ENCODE data around the gene ADAMTSL4. TPM values are rescaled to one million over a fixed set of nuclear protein-coding genes. Genes with fewer than 3 reads are reported as not detected.
"Not testable (repeated sequence)": the region's sequence is repeated elsewhere in the genome, so short reads cannot be mapped to it uniquely, and the experiment has no call there.

Gene ADAMTSL4
- total and polyA plus RNA-seq, 7 donors: 2.1 to 36.0 (median 14.6) TPM

DNA sequence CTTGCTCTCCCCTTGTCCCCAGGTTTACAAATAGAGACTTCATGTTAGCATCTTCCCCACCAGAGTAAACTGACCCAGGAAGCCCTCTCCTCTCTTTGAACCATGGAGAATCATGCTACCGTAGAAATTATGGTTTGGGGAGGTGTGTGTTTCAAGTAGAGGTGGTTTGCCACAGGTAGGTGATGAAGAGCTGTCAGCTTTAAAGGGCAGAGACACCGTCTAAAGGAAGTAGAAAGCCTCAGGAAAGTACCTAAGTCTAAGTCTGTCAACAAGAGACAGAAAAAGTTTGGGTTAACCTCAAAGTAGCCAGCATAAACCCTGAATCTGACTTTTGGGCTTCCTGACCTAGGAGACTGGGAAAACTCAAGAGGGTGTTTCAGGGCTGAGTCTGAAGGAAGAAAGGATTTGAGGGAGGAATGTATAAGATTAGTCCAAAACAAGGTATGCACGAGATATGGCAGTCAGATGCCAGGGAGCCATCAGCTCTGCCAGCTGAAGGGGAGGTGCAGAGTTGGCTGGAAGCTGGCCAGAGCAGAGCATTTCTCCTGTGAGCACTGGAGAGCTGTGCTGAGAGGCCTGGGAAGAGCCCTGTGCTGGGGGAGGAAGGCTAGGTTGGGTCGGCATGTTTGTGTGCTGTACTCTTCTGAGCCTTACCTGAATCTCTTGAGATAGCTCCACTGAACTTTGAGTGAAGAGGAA lies 14.3 kb downstream of the ADAMTSL4 start:
- peak overlapping the region; percentile 95 to 99 (median 98) for H3K27ac ChIP-seq
- H3K4me1 ChIP-seq: peaks cover 0 to 95% (median 89%) of the 10 kb centered on the region in 4 donors
- H3K9me3 ChIP-seq: no peaks in the 10 kb centered on the region
- no peak overlapping the region for H3K4me3 ChIP-seq
- no peaks in the 10 kb centered on the region for H3K27me3 ChIP-seq
- TF ChIP-seq, protein P1, sequence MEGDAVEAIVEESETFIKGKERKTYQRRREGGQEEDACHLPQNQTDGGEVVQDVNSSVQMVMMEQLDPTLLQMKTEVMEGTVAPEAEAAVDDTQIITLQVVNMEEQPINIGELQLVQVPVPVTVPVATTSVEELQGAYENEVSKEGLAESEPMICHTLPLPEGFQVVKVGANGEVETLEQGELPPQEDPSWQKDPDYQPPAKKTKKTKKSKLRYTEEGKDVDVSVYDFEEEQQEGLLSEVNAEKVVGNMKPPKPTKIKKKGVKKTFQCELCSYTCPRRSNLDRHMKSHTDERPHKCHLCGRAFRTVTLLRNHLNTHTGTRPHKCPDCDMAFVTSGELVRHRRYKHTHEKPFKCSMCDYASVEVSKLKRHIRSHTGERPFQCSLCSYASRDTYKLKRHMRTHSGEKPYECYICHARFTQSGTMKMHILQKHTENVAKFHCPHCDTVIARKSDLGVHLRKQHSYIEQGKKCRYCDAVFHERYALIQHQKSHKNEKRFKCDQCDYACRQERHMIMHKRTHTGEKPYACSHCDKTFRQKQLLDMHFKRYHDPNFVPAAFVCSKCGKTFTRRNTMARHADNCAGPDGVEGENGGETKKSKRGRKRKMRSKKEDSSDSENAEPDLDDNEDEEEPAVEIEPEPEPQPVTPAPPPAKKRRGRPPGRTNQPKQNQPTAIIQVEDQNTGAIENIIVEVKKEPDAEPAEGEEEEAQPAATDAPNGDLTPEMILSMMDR (IDR thresholded peaks at IDR 0.05): no peak
- TF ChIP-seq POLR2AphosphoS5 (IDR thresholded peaks at IDR 0.05): peak in 1 of 4 donors; percentile 11
- intact Hi-C loops (cut with DNase I): loop anchor here (5.0 to 10.0 kb wide), 4 partner anchors 131 to 411 kb away; partner anchors contain the start of genes ARNT, GOLPH3L and SETDB1
- WGBS, 2 donors: 15 to 17% methylated on average over 4 of the region's 4 CpGs
- no peaks in the 10 kb centered on the region for H3K36me3 ChIP-seq
- DNase-seq: peak; percentile 81

DNA sequence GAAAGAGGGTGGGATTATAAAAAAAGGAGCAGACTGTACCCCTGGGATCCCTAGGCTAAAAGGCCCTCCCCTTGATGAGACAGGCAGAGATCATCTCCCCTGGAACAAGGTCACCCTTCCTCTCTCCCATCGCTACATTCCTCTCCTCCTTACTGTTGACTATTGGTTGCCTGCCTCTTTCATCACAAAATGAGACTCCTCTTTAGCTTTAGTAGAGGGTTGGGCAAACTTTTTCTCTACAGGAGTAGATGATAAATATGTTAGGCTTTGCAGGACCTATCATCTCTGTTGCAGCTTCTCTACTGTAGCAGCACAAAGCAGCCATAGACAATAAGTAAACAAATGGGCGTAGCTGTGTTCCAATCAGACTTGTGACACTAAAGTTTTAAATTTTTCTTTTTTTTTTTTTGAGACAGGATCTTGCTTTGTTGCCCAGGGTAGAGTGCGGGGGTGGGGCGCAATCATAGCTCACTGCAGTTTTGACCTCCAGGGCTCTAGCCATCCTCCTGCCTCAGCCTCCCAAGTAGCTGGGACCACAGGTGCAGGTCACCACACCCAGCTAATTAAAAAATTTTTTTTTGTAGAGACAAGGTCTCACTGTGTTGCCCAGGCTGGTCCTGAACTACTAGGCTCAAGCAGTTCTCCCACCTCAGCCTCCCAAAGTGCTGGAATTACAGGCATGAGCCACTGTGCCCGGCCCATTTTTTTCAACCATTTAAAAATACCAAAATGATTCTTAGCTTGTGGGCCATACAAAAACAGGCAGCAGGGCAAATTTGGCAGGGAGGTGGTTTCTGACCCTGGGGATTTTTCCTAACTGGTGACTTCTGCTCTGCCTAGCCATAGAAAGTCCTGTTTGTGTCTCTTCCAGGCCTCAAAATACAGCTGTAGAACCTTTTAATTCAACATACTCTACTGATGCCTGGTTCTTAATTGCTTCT lies 15.1 kb downstream of the ADAMTSL4 start:
- WGBS, 2 donors: 61 to 63% methylated on average over 5 of the region's 5 CpGs
- no peaks in the 10 kb centered on the region for H3K27me3 ChIP-seq
- H3K9me3 ChIP-seq: no peaks in the 10 kb centered on the region
- peaks cover 0 to 95% (median 89%) of the 10 kb centered on the region in 4 donors for H3K4me1 ChIP-seq
- TF ChIP-seq POLR2AphosphoS5 (IDR thresholded peaks at IDR 0.05): no peak
- TF ChIP-seq, protein P1 (IDR thresholded peaks at IDR 0.05): no peak
- TF ChIP-seq POLR2A (IDR thresholded peaks at IDR 0.05): no peak
- TF ChIP-seq EP300 (IDR thresholded peaks at IDR 0.05): no peak
- H3K27ac ChIP-seq: peak overlapping the region; percentile 95 to 99 (median 98)
- intact Hi-C loops (cut with DNase I): loop anchor here (5.0 to 10.0 kb wide), 4 partner anchors 130 to 412 kb away; partner anchors contain the start of genes ARNT, GOLPH3L and SETDB1
- peak; percentile 68 for DNase-seq
- H3K4me3 ChIP-seq: no peak overlapping the region
- no peaks in the 10 kb centered on the region for H3K36me3 ChIP-seq

DNA sequence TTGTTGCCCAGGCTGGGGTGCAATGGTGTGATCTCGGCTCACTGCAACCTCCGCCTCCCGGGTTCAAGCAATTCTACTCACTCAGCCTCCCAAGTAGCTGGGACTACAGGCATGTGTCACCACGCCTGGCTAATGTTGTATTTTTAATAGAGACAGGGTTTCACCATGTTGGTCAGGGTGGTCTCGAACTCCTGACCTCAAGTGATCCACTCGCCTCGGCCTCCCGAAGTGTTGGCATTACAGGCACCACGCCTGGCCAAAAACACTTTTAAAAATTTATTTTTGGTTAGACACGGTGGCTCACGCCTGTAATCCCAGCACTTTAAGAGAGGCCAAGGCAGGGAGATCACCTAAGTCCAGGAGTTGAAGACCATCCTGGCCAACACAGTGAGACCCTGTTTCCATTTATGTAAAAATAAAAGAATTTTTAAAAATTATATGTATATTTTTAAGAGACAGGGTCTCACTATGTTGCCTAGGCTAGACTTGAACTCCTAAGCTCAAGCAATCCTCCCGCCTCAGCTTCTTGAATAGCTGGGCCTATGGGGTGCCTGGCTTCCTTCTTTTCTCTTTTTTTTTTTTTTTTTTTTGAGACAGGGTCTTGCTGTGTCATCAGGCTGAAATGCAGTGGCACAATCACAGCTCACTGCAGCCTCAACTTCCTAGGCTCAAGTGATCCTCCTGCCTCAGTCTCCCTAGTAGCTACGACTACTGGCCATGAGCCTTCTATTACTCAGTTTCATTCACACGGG lies 16.2 kb downstream of the ADAMTSL4 start:
- WGBS, 2 donors: 83 to 90% methylated on average over 14 of the region's 14 CpGs
- DNase-seq: peak; percentile 58
- not testable (repeated sequence) for H3K9me3 ChIP-seq, H3K36me3 ChIP-seq, H3K4me3 ChIP-seq, H3K27me3 ChIP-seq
- peaks cover 0 to 95% (median 89%) of the 10 kb centered on the region in 4 donors for H3K4me1 ChIP-seq
- intact Hi-C loops (cut with DNase I): loop anchor here (10.0 kb wide), 2 partner anchors 129 to 359 kb away; partner anchors contain the start of genes GOLPH3L and SETDB1
- H3K27ac ChIP-seq: peak overlapping the region; percentile 95 to 99 (median 98)

DNA sequence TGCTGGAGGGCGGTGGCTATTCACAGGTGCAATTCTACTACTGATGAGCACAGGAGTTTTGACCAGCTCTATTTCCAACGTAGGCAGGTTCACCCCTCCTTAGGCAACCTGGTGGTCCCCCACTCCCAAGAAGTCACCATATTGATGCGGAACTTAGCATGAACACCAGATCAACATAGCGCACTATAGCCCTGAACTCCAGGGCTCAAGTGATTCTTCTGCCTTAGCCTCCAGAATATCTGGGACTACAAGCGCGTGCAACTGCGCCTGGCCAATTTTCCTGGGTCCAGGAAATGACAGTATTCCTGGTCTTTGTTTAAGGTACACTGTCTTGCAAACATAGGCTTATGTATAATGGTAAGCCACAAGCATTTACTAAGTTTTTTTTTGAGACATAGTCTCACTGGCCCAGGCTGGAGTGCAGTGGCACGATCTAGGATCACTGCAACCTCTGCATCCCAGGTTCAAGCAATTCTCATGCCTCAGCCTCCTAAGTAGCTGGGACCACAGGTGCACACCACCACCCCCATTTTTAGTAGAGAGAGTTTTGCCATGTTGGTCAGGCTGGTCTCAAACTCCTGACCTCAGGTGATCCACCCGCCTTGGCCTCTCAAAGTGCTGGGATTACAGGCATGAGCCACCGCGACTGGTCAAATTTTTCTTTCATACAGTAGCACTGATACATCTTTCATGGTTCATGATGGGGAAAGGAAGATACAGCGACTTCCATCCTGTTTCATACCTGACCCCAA lies 17.6 kb downstream of the ADAMTSL4 start:
- no peaks in the 10 kb centered on the region for H3K9me3 ChIP-seq
- WGBS, 2 donors: 79 to 88% methylated on average over 12 of the region's 12 CpGs
- peak overlapping the region; percentile 30 to 43 (median 38) for H3K4me3 ChIP-seq
- DNase-seq: peak; percentile 63
- TF ChIP-seq, protein P1 (IDR thresholded peaks at IDR 0.05): no peak
- TF ChIP-seq EP300 (IDR thresholded peaks at IDR 0.05) (no peak), POLR2A (IDR thresholded peaks at IDR 0.05) (no peak), POLR2AphosphoS5 (IDR thresholded peaks at IDR 0.05) (peak in 1 of 4 donors; percentile 10)
- peaks cover 0 to 8% (median under 1%) of the 10 kb centered on the region in 4 donors for H3K36me3 ChIP-seq
- no peaks in the 10 kb centered on the region for H3K27me3 ChIP-seq
- intact Hi-C loops (cut with DNase I): loop anchor here (10.0 kb wide), 2 partner anchors 128 to 358 kb away; partner anchors contain the start of genes GOLPH3L and SETDB1
- peaks cover 0 to 100% (median 97%) of the 10 kb centered on the region in 4 donors for H3K4me1 ChIP-seq
- H3K27ac ChIP-seq: peak overlapping the region; percentile 95 to 99 (median 98)

All from sigmoid colon (tissue), 7 donors.